Left hindlimb (tissue), 1 donor: ENCODE measurements around the gene CDH4.

Source experiments
- DNase-seq: peaks from one replicate; pipeline ENCODE4 v3.0.0-alpha.2; 2018

The CDH4 gene

DNA sequence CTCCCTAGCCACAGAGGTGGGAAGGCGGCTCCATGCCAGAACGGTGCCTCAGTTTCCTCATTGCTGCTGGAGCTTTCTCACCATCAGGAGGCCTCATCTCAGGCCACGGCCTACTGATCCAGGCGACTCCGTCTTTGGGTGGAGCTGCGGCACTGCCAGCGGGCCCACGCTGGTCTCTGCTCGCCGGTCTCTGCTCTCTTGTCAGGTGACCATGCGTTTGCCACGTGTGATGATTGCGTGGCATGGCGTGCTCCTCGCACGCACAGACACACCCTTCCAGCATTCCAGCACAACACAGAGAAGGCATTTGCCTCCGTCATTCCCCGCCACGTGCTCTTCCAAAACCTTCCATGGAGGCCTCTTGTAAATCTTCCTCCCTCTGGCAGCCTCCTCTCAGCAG is 271.1 kb downstream of the CDH4 start:
- no peak for DNase-seq

- DNase-seq, result no peak
Measured at GRCh38 chr20:61524951-61525666, 273.0 kb downstream of the CDH4 start.

DNA sequence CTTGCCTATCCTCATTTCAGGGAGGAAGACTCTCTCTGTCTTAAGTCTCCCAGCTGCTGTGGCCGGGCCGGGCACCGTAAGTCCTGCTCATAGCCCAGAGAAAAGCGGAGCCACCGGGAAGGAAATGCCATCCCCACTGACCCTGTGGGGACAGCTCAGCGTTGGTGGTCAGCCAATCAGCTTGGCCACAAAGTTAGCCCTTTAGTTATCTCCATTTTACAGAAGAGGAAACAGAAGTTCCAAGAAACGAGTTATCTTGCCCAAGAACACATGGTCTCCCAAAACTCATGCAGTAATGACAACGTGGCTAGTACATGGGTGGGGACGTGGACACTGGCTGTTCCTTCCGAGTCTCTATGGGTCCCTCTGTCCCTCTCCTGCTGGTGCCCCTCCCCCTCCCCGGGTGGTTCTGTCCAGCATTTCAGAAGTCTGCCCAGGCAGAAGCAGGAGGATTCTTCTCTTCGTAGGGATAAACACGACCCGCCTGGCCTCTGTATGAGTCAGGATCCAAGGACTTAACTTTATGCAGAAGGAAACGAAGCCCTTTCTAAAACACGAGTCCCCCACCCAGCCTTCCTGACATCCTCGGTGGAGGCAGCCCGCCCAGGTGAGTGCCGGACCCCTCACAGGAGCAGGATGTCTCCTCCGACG is 273.8 kb downstream of the CDH4 start:
- DNase-seq, result no peak

DNA sequence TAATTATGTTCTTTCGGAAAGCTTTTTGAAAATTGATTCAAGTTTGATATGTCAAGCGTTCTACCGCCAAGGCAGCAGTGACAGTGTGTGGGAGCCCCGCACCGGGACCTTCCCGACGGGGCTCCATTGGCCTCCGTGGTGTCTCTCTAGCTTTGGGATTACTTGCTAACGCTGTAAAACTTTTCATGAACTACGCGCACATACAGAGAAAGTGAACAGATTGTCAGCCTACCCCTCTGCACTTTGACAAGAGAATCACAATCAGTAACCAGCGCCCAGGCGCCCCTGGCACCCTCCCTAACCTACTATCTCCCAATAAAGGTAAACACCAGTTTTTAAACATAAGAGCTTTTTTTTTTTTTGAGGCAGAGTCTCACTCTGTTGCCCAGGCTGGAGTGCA is 274.8 kb downstream of the CDH4 start:
- no peak for DNase-seq

DNA sequence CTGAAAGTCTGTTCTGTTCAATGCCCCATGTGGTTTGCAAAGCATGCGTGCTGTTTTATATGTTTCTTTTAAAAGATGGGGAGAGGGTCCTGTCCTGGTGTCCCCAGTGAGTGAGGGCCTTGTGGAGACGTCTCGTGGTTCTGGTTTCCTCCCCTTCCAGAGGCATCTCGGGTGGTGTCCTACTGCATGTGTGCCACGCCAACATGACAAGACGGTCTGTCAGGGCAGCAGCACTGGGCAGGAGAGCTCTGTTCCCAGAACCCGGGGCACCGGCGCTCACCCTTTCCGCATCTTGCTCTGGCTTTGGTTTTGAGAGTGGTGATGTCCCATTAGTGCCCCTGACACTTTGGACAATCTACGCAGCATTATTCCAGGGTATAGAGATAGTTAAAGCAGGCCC is 275.6 kb downstream of the CDH4 start:
- no peak for DNase-seq

- DNase-seq, result no peak
Measured at GRCh38 chr20:61528591-61528990, 276.5 kb downstream of the CDH4 start.

GRCh38 chr20:61529354-61529753 is 277.3 kb downstream of the CDH4 start:
- DNase-seq, result no peak

DNA sequence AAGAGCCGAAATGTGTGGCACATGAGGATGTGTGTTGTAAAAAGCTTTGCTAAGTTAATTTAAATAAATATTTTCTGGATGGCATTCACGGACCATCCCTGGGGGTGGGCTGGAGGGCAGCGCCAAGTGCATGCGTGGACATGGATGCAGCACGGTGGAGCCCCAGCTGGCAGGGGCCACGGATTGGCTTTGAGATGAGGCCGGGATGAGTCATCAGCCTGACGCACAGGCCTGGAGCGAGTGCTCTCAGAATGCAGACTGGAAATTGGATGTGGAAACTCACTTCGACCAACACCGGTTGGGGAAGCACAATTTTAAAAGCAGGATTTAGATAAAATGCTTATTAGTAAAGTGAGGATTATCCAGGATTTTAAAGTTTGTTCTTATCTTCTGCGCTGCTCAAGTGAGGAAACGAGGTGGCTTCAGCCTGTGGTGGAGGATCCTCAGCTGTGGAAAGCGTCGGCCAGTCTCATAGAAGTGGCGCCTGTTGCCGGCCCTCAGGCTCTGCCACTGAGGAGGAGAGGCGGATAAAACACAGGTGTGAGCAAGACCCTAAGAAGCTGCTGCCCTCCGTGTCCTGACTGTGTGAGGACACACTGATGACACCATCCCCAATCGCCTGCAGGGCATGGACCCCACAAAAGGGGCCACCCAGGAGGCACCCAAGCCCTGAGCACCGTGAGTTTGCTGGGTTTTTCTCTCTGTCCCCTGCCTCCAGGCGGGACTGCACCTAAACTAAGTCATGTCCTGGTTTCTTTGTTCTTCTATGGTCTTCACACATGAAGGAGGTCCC is 279.7 kb downstream of the CDH4 start:
- no peak for DNase-seq

GRCh38 chr20:61532736-61533135 is 280.7 kb downstream of the CDH4 start:
- DNase-seq, result no peak

DNA sequence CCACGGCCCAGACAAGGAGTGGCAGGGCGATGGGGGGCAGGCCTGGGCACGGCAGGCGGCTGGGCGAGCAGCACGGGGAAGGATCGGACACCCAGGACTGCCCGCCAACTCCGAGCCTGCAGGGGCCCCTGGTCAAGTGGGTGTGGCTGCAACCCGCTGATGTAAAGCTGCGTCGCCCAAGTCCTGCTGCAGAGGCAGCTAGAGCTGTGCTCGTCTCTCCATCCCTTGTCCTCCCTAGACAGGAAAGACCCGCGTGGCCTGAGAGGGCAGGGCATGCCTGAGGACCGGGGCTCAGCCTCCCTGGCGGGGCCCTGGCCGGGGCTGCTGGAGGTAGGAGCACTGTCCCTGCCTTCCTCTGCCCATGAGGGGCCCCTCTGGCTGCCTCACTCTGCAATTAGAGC is 281.2 kb downstream of the CDH4 start:
- no peak for DNase-seq

DNA sequence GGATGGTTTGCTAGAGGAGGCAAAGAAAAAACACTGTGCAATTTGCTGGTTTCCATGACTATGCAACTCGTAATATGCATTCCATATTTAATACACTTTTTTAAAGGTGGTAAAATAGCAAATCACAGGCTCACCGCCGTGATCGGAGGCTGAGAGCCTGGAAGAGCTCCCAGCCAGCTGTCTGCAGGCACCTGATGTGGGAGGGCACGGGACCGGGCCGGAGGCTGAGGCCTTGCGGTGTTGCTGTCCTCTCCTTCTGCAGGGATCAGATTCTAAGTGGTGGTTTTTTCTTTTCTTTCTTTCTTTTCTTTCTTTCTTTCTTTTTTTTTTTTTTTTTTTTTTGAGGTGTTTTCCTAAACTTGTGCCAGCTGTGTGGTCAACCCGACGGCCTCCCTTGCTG is 282.3 kb downstream of the CDH4 start:
- no peak for DNase-seq

- DNase-seq, result no peak
Measured at GRCh38 chr20:61535091-61535490, 283.0 kb downstream of the CDH4 start.

DNA sequence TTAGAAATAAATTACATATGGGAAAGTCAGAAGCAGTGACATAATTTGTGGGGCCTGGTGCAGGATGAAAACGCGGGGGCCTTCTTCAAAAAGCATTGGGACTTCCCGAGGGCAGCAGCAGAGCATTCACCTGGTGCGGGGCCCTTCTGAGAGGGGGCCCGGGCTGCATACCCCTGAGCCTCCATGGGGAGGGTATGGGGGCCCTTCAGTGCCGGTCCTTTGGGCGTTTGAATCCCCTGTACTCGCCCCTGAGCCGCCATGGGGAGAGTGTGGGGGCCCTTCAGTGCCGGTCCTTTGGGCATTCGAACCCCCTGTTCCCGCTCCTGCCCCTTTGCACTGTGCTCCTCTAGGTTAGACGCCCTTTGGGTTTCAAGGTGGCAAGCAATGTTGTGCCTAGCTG is 283.5 kb downstream of the CDH4 start:
- no peak for DNase-seq

GRCh38 chr20:61535956-61536355 is 283.9 kb downstream of the CDH4 start:
- DNase-seq, result no peak

DNA sequence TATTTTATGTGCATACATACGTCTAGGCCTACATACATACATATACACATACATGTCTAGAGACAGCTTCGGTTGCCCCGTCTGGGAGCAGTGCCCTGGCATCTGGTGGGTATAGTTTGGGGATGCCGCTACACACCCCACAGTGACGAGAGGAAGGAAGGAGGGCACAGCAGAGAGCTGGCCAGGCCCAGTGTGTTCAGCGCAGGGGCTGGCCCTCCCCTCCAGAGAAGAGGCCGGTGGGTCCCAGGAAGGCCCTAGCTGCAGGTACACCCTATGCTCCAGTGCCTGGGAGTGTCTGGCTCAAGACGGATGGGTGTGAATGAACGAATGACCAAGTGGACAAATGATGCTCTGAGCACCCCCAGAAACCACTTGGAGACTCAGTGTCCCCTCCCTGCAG is 284.6 kb downstream of the CDH4 start:
- DNase-seq, result no peak

GRCh38 chr20:61537239-61538182 is 285.4 kb downstream of the CDH4 start:
- no peak for DNase-seq

GRCh38 chr20:61538183-61538942 is 286.3 kb downstream of the CDH4 start:
- no peak for DNase-seq

DNA sequence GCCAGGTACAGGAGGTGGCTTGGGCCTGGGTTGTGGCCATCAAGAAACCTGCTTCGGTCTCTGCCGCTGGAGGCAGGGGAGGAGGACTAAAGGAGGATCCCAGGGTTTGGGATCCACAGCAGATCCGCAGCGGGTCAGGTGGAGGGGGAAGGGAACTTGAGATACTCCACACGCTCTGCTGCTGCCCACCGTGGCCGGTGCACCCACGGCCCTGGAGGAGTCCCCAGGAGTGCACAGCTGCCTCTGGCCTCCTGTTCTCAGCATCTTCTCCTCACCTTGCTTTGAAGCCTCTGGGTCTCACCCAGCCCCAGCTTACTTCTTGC is 286.8 kb downstream of the CDH4 start:
- no peak for DNase-seq

DNA sequence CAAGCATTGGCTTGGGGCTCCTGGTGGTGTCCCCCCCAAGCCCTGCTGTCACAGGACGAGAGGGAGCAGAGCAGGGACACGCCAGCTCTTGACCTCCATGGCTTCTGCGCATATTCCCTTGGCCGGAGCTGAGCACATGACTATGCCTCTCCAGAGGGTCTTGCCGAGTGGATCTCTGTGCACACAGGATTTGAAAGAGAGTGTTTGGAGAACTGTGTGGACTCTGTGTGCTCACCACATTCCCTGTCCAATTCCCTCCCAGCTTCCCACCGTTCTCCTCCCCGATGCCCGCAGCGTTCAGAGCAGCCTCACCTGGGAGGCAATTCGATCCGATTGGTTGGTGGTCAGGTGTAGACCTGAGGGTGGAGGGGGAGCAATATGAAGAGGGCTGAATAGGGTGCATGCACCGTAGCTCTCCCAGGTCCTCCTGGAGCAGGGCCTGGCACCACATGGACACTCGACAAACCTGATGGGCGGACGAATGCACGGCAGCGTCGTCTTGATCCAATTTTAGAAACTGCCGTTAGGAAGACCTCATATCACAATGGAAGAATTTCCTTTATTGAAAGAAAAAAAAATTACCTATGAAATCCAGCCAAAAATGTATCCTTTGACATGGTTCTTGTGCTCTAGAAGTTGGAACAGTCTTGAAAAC is 287.8 kb downstream of the CDH4 start:
- no peak for DNase-seq

DNA sequence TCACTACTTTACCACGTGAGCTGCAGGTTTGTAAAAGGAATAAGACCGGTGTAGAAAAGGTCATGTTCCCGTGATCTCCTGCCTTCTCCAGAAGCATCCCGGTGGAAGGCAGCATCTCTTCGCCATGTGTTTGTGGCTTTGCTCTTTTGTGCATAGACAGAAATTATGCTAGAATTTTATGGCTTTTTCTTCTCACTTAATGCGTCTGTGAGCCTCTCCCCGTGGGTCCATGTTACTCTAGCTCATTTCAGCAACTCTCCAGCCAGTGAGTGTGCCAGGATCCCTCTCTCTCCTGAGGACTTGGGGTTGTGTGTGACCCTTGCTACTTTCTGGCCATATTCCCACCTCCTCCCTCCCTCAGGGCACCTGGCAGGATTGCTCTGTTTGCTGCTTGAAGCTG is 289.5 kb downstream of the CDH4 start:
- DNase-seq, result no peak

DNA sequence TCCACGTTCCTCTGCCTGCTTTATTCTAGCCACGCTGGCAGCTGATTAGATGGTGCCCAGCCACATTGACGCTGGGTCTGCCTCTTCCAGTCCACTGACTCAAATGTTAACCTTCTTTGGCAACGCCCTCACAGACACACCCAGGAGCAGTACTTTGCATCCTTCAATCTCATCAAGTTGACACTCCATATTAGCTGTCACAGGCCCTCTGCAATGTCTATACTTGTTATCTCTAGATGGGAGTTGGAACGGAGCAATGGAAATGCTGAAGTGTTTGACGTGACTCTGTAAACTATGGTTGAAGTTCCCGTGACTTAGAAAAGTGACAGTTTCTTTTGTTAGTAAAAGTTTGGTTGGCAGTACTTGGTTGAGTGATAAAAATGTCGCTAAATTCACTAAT is 291.0 kb downstream of the CDH4 start:
- no peak for DNase-seq
